ENCODE data around the gene SURF4.
A peak's percentile ranks its signal among the peaks of the same experiment; 100 is the strongest.

SURF4 gene

DNA sequence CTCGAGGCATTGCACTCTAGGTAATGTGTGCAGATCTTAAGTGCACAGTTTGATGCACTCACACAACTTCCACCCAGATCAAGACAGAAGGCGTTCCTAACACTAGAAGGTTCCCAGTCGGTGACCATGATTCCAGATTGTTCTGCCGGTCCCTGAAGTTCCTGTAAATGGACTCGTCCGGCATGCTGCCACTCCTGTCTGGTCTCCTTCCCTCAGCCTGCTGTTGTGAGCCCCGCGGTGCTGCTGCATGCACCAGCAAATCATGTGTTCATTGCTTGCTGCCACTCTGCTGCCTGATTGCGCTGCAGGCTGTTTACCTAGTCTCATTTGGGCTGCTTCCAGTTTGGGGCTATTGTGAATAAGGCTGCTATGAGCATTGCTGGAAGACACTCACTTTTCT lies 11.8 kb upstream of the SURF4 start:
- Mint-ChIP-seq H3K9me3 (peaks cover 21% of the 10 kb centered on the region), H3K27ac (peak overlapping the region; percentile 68), H3K27me3 (ENCODE audit: low read depth, poor library complexity) (peaks cover 23% of the 10 kb centered on the region), H3K36me3 (ENCODE audit: low read depth) (no peaks in the 10 kb centered on the region), H3K4me3 (no peak overlapping the region), H3K4me1 (peaks cover 22% of the 10 kb centered on the region)
- TF ChIP-seq, protein P1, sequence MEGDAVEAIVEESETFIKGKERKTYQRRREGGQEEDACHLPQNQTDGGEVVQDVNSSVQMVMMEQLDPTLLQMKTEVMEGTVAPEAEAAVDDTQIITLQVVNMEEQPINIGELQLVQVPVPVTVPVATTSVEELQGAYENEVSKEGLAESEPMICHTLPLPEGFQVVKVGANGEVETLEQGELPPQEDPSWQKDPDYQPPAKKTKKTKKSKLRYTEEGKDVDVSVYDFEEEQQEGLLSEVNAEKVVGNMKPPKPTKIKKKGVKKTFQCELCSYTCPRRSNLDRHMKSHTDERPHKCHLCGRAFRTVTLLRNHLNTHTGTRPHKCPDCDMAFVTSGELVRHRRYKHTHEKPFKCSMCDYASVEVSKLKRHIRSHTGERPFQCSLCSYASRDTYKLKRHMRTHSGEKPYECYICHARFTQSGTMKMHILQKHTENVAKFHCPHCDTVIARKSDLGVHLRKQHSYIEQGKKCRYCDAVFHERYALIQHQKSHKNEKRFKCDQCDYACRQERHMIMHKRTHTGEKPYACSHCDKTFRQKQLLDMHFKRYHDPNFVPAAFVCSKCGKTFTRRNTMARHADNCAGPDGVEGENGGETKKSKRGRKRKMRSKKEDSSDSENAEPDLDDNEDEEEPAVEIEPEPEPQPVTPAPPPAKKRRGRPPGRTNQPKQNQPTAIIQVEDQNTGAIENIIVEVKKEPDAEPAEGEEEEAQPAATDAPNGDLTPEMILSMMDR (IDR thresholded peaks at IDR 0.05): no peak
- DNase-seq: no peak

DNA sequence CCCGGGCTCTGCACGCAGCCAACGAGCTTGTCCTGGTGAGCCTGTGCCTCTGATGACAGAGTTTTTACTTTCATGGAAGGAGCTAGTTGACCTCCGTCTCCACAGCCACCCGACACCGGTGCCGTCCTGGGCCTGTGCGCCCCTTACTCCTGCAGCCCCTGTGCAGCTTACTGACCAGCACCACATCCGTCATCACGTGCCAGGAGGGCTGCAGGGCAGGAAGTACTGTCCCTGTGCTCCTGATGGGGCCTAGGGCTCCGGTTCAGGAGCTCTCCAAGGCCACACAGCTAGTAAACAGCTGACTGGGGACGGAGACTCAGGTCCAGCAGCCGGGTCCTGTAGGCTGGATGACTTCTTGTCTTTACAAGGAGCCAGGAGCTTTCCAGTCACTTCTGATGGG lies 10.5 kb upstream of the SURF4 start:
- H3K4me1 Mint-ChIP-seq: peaks cover 22% of the 10 kb centered on the region

DNA sequence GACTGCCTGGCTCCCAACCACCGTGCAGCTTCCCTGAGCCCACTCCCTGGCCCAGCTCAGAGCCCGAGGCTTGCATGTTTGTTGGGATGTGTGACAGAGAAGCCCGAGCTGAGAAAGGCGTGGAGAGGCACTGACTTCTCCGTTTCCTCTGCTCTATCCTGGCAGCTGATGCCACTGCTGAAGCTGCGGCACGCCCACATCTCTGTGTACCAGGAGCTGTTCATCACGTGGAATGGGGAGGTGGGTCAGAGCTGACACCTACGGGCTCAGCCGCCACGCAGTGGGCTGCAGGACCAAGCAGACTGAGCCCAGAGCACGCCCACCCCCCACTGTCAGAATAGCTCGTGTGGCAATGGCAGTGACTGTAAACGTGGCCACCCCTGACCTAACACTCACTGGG lies 9.6 kb upstream of the SURF4 start:
- Mint-ChIP-seq H3K36me3 (ENCODE audit: low read depth) (no peaks in the 10 kb centered on the region), H3K27ac (no peak overlapping the region), H3K9me3 (peaks cover 9% of the 10 kb centered on the region), H3K27me3 (ENCODE audit: low read depth, poor library complexity) (peaks cover 16% of the 10 kb centered on the region), H3K4me1 (peaks cover 22% of the 10 kb centered on the region), H3K4me3 (no peak overlapping the region)
- TF ChIP-seq, protein P1 (IDR thresholded peaks at IDR 0.05): no peak
- no peak for DNase-seq

More for the DNA sequence above, 10.5 kb upstream of the SURF4 start:
- Mint-ChIP-seq H3K4me3 (no peak overlapping the region), H3K9me3 (peaks cover 14% of the 10 kb centered on the region), H3K27me3 (ENCODE audit: low read depth, poor library complexity) (peaks cover 16% of the 10 kb centered on the region), H3K36me3 (ENCODE audit: low read depth) (no peaks in the 10 kb centered on the region), H3K27ac (no peak overlapping the region)
- DNase-seq: peak; percentile 25
- TF ChIP-seq, protein P1 (IDR thresholded peaks at IDR 0.05): no peak

DNA sequence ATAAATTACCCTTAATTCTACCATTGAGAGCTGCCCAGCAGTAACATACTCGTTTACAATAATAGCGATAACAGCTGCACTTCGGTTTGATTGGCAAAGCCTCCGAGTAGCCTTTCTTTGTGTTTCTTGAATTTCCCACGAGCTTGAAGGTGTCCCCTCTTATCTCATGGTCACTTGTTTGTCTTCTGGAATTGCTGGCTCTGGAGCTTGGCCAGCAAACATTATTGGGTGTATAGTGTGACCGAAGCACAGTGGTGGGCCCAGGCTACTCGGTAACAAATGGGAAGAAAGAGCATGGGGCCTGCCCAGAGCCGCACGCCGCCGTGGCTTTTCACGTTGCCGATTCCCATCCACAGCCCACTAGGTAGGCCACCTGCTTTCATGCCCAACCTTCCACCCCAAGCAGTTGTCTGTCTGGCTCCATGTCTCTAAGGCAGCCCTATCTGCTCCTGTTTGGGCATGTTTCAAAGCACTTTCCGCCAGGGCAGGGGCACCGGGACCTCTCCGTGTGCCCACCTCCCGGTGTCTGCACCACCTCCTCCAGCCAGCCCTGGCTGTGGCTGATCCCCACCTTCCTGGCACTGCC lies 9.0 kb upstream of the SURF4 start:
- no peaks in the 10 kb centered on the region for H3K36me3 Mint-ChIP-seq (ENCODE audit: low read depth)
- peaks cover 11% of the 10 kb centered on the region for H3K27me3 Mint-ChIP-seq (ENCODE audit: low read depth, poor library complexity)
- peaks cover 22% of the 10 kb centered on the region for H3K4me1 Mint-ChIP-seq
- TF ChIP-seq, protein P1 (IDR thresholded peaks at IDR 0.05): no peak
- peaks cover 2% of the 10 kb centered on the region for H3K9me3 Mint-ChIP-seq
- H3K27ac Mint-ChIP-seq: no peak overlapping the region
- no peak overlapping the region for H3K4me3 Mint-ChIP-seq
- DNase-seq: no peak

DNA sequence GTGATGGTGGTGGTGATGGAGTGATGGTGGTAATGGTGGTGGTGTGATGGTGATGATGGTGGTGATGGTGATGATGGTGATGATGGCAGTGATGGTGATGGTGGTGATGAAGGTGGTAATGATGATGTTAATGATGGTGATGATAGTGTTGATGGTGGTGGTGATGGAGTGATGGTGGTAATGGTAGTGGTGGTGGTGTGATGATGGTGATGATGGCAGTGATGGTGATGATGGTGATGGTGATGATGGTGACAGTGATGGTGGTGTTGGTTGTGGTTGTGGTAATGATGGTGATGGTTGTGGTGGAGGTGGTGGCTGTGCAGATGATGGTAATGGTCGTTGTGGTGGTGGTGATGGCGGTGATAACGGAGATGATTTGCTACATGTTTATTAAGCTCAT lies 7.6 kb upstream of the SURF4 start:
- Mint-ChIP-seq H3K4me1 (peaks cover 25% of the 10 kb centered on the region), H3K27me3 (ENCODE audit: low read depth, poor library complexity) (peaks cover 4% of the 10 kb centered on the region)
- DNase-seq: no peak

More for the DNA sequence above, 7.6 kb upstream of the SURF4 start:
- Mint-ChIP-seq H3K27ac (no peak overlapping the region), H3K4me3 (no peak overlapping the region), H3K36me3 (ENCODE audit: low read depth) (no peaks in the 10 kb centered on the region), H3K9me3 (peaks cover 3% of the 10 kb centered on the region)
- TF ChIP-seq, protein P1 (IDR thresholded peaks at IDR 0.05): no peak

All from nephron progenitor cell (in vitro differentiated cells).